PC-3 (cell line): ENCODE measurements around the gene FMNL2.

Experiments used
- CTCF ChIP-seq: fragments of 300-600 bp; sonication (generic); conservative IDR thresholded peaks from 2 replicates; pipeline ENCODE4 v1.5.1; 2017; ENCODE audit warnings: antibody characterized with exemption, low read depth, mild to moderate bottlenecking, low read length
- EZH2phosphoT487 ChIP-seq: fragments of 300-600 bp; sonication (generic); IDR thresholded peaks from 2 replicates; pipeline ENCODE4 v1.6.1; 2018; ENCODE audit warnings: mild to moderate bottlenecking, antibody characterized with exemption, low read length, borderline replicate concordance

- no peak for TF ChIP-seq EZH2phosphoT487
- TF ChIP-seq CTCF = no peak
Measured at GRCh38 chr2:152462779-152463178, 127.8 kb downstream of the FMNL2 start.
